ENCODE results near the gene ASAP2. TPM values are rescaled to one million over a fixed set of nuclear protein-coding genes. Genes with fewer than 3 reads are reported as not detected.

Gene ASAP2
- total and polyA plus RNA-seq, 9 of the 15 experiments (the other 6 are each of a cell fraction or from before 2014, with no cell fraction given): 0.06 to 4.3 (median 3.1) TPM

DNA sequence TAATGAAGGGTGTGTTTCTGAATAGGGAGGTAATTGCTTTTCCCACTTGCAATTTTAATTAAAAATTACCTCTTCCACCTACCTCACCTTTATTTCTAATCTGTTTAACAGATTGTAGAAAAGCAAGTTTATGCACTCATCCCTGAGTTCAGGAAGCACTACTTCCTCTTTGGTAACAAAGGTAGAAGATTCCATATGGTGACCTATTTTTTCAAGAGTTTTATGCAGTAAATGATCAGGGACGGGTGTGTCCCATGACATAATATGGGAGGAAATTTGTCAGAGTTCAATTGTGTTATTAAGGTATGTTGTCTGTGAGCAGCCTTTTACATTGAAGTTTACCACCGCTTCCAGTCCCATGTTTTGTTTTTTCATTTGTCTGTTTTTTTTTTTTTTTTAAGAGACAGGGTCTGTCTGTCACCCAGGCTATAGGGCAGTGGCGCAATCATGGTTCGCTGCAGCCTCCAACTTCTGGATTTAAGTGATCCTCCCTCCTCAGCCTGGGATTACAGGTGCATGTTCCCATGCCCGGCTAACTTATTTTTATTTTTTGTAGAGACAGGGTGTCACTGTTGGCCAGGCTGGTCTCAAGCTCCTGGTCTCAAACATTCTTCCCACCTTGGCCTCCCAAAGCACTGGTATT, 68.2 kb downstream of the ASAP2 start:
- in situ Hi-C loops (cut with MboI): no loop called here
- H3K36me3 ChIP-seq (ENCODE audit: control insufficient read depth, insufficient read depth, low read length): no peaks in the 10 kb centered on the region
- no peaks in the 10 kb centered on the region; a peak in 1 of 5 replicates for H3K4me1 ChIP-seq (replicated peaks in 1 of 2; ENCODE audit: control insufficient read depth in 2 of 2, insufficient read depth in 2 of 2, low read length in 2 of 2)
- no peak for FAIRE-seq
- H3K9me1 ChIP-seq (ENCODE audit: control insufficient read depth, insufficient read depth, low read length): no peaks in the 10 kb centered on the region
- no peak overlapping the region for H3K27ac ChIP-seq (ENCODE audit: extremely low read depth, low read depth, low read length)
- POLR2A ChIA-PET: interaction anchor here (0.6 to 1.1 kb wide), 2 partner anchors 8 to 100 kb away, joined by 3 to 5 read pairs; no protein-coding TSS in a partner anchor
- no peaks in the 10 kb centered on the region for H3K9me3 ChIP-seq (replicated peaks; ENCODE audit: control insufficient read depth, insufficient read depth, low read depth, low read length)
- CTCF ChIA-PET (ENCODE audit: low intra/inter-chr PET ratio): no interaction called here
- H3K4me2 ChIP-seq (ENCODE audit: insufficient read depth, low read length): no peak overlapping the region
- intact Hi-C loops (cut with micrococcal nuclease): no loop called here
- no TSS peak for BruUV-seq (replicated peaks)
- WGBS (ENCODE audit: insufficient coverage, low coverage, missing lambda C conversion rate): 17% methylated on average over 5 of the region's 5 CpGs
- no peak for ATAC-seq
- H3K4me3 ChIP-seq: no peak overlapping the region
- TF ChIP-seq CLOCK (CRISPR knock-in tag; IDR thresholded peaks at IDR 0.05; ENCODE audit: borderline replicate concordance) (no peak), CEBPB (tag; IDR thresholded peaks at IDR 0.05) (peak; percentile 55)
- H2AFZ ChIP-seq (ENCODE audit: low read depth, low read length): no peak overlapping the region
- no peak for DNase-seq (ENCODE audit: extremely low read depth in 1 of 4, low spot score in 3 of 4)
- H3K27me3 ChIP-seq (ENCODE audit: control insufficient read depth in 2 of 2, insufficient read depth in 2 of 2, low read length in 2 of 2): peaks cover 16 to 39% of the 10 kb centered on the region in 2 experiments
- H3K79me2 ChIP-seq (ENCODE audit: control insufficient read depth, insufficient read depth, low read length): no peaks in the 10 kb centered on the region
- no peak overlapping the region for H3K9ac ChIP-seq (ENCODE audit: insufficient read depth in 1 of 2, low read depth in 2 of 2, low read length in 2 of 2)
- peaks cover 6% of the 10 kb centered on the region; the same call in 1 of the 2 replicates for H4K20me1 ChIP-seq (replicated peaks; ENCODE audit: control insufficient read depth, insufficient read depth, low read length)
